IMR-90 (cell line): ENCODE results near the gene WFDC13. TPM values are rescaled to one million over a fixed set of nuclear protein-coding genes. Genes with fewer than 3 reads are reported as not detected.
A peak's percentile ranks its signal among the peaks of the same experiment; 100 is the strongest.

Experiments
- ATAC-seq: fragments of 200-7000 bp; cut with Tn5 transposase; 2 replicates; pipeline ENCODE4 v1.9.1; 2020; ENCODE audit warnings: low read depth, mild to moderate bottlenecking, moderate library complexity
- BruUV-seq: library from RNA; stranded (reverse); fragments of 400-500 nt; replicated peaks from 2 replicates; lab custom pipeline; 2021; lab: Mats Ljungman, UMichigan
- CTCF ChIA-PET: fragments of 300-600 bp; formaldehyde crosslinking; extraction: SDS; loops from one replicate; lab custom pipeline; 2021; ENCODE audit warnings: antibody characterized with exemption; lab: Yijun Ruan, JAX
- POLR2A ChIA-PET: fragments of 300-600 bp; sonication (Branson Sonifier 250); formaldehyde crosslinking; loops from one replicate; lab custom pipeline; 2022; ENCODE audit warnings: antibody characterized with exemption; ENCODE audit not compliant: unreplicated experiment; lab: Charles Lee
- DNase-seq: peaks from one replicate; pipeline ENCODE4 v3.0.0; 2013
- H2AFZ ChIP-seq: replicated peaks from 2 replicates; pipeline ENCODE3; 2013; ENCODE audit warnings: low read length, mild to moderate bottlenecking; ENCODE audit not compliant: poor library complexity
- H2AK5ac ChIP-seq: 2 replicates; pipeline ENCODE4 v1.6.1; 2013; ENCODE audit warnings: low read depth, low read length, inconsistent platforms
- H2AK9ac ChIP-seq: replicated peaks from 2 replicates; pipeline ENCODE3; 2013; ENCODE audit warnings: mild to moderate bottlenecking, low read depth, low read length, moderate library complexity; ENCODE audit not compliant: poor library complexity
- H2BK120ac ChIP-seq: 2 replicates; pipeline ENCODE4 v1.6.1; 2013; ENCODE audit warnings: low read depth, low read length, inconsistent platforms
- H2BK15ac ChIP-seq: 3 replicates; pipeline ENCODE4 v1.6.1; 2013; ENCODE audit warnings: low read depth, low read length, inconsistent platforms
- H2BK20ac ChIP-seq: 2 replicates; pipeline ENCODE4 v1.6.1; 2013; ENCODE audit warnings: low read depth, mild to moderate bottlenecking, inconsistent platforms, low read length, moderate library complexity
- H2BK5ac ChIP-seq: 2 replicates; pipeline ENCODE4 v1.6.1; 2013; ENCODE audit warnings: mild to moderate bottlenecking, low read depth, low read length, inconsistent platforms; ENCODE audit not compliant: poor library complexity, severe bottlenecking
- H3K14ac ChIP-seq: replicated peaks from 2 replicates; pipeline ENCODE4 v1.6.1; 2013; ENCODE audit warnings: low read depth, low read length, inconsistent platforms
- H3K18ac ChIP-seq: 2 replicates; pipeline ENCODE4 v1.6.1; 2013; ENCODE audit warnings: low read depth, low read length, control low read depth
- H3K23ac ChIP-seq: 2 replicates; pipeline ENCODE4 v1.6.1; 2013; ENCODE audit warnings: low read depth, low read length, inconsistent platforms
- H3K27ac ChIP-seq: 2 replicates; pipeline ENCODE4 v1.5.1; 2013; ENCODE audit warnings: mild to moderate bottlenecking, control low read depth, low read length; ENCODE audit not compliant: insufficient read depth
- H3K27me3 ChIP-seq: 2 replicates; pipeline ENCODE4 v1.6.1; 2013; ENCODE audit warnings: low read length; ENCODE audit not compliant: control insufficient read depth, insufficient read depth
- H3K36me3 ChIP-seq: 2 replicates; pipeline ENCODE4 v1.6.1; 2013; ENCODE audit warnings: low read length, mixed read lengths; ENCODE audit not compliant: control insufficient read depth, insufficient read depth
- H3K4ac ChIP-seq: 2 replicates; pipeline ENCODE4 v1.6.1; 2013; ENCODE audit warnings: low read depth, low read length, inconsistent platforms
- H3K4me1 ChIP-seq: 2 replicates; pipeline ENCODE4 v1.6.1; 2013; ENCODE audit warnings: low read length, mixed read lengths; ENCODE audit not compliant: control insufficient read depth, insufficient read depth
- H3K4me2 ChIP-seq: 2 replicates; pipeline ENCODE4 v1.6.1; 2013; ENCODE audit warnings: low read depth, mild to moderate bottlenecking, control low read depth, low read length, moderate library complexity
- H3K4me3 ChIP-seq: 2 replicates; pipeline ENCODE4 v1.5.1; 2013; ENCODE audit warnings: low read depth, mild to moderate bottlenecking, control low read depth, low read length, moderate library complexity; ENCODE audit not compliant: insufficient read depth
- H3K56ac ChIP-seq: 2 replicates; pipeline ENCODE4 v1.6.1; 2013; ENCODE audit warnings: low read length, inconsistent platforms; ENCODE audit not compliant: insufficient read depth; ENCODE audit errors: extremely low read depth
- H3K79me1 ChIP-seq, 2 experiments: 2 replicates each; pipeline ENCODE4 v1.6.1; 2013; ENCODE audit warnings: low read length in 2 of 2, inconsistent platforms in 1 of 2, low read depth in 1 of 2
- H3K9ac ChIP-seq: 2 replicates; pipeline ENCODE4 v1.6.1; 2013; ENCODE audit warnings: low read depth, low read length, control low read depth
- H3K9me1 ChIP-seq: 2 replicates; pipeline ENCODE4 v1.6.1; 2013; ENCODE audit warnings: low read length, inconsistent platforms; ENCODE audit not compliant: insufficient read depth
- H3K9me3 ChIP-seq: 2 replicates; pipeline ENCODE4 v1.6.1; 2013; ENCODE audit warnings: low read length; ENCODE audit not compliant: control insufficient read depth, insufficient read depth
- H4K20me1 ChIP-seq: 2 replicates; pipeline ENCODE4 v1.6.1; 2013; ENCODE audit warnings: low read length, inconsistent platforms; ENCODE audit not compliant: insufficient read depth
- H4K5ac ChIP-seq: 2 replicates; pipeline ENCODE4 v1.6.1; 2013; ENCODE audit warnings: mild to moderate bottlenecking, low read depth, low read length, control low read depth
- H4K8ac ChIP-seq, 2 experiments: 2 replicates each; pipeline ENCODE4 v1.6.1; 2013; ENCODE audit warnings: low read depth in 2 of 2, low read length in 2 of 2, control low read depth in 1 of 2, inconsistent platforms in 1 of 2
- H4K91ac ChIP-seq: 2 replicates; pipeline ENCODE4 v1.6.1; 2013; ENCODE audit warnings: low read depth, low read length, inconsistent platforms; ENCODE audit not compliant: insufficient read depth
- BHLHE40 ChIP-seq: fragments of 150-350 bp; IDR thresholded peaks from 2 replicates; pipeline ENCODE4 v1.6.1; 2016; ENCODE audit warnings: mild to moderate bottlenecking, low read depth, low read length
- CEBPB ChIP-seq: IDR thresholded peaks from 2 replicates; pipeline ENCODE4 v1.6.1; 2012; ENCODE audit warnings: low read depth, low read length, improper control_type of control experiment
- FOS ChIP-seq: fragments of 150-350 bp; IDR thresholded peaks from 2 replicates; pipeline ENCODE4 v1.6.1; 2016; ENCODE audit warnings: low read depth, low read length
- POLR2A ChIP-seq: IDR thresholded peaks from 2 replicates; pipeline ENCODE4 v1.6.1; 2012; ENCODE audit warnings: mild to moderate bottlenecking, low read depth, low read length
- RFX5 ChIP-seq: IDR thresholded peaks from 2 replicates; pipeline ENCODE4 v1.8.0; 2012; ENCODE audit warnings: low read depth, mild to moderate bottlenecking, low read length, moderate library complexity
- SMC3 ChIP-seq: fragments of 150-350 bp; IDR thresholded peaks from 2 replicates; pipeline ENCODE4 v1.6.1; 2016; ENCODE audit warnings: low read depth, mild to moderate bottlenecking, antibody characterized with exemption, low read length, moderate library complexity
- WGBS, 2 experiments: methylation state at CpG; one replicate each; pipeline versions ENCODE4 v1.1.5 to v1.1.7; 2013; ENCODE audit warnings: missing lambda C conversion rate in 2 of 2; ENCODE audit not compliant: insufficient read length in 1 of 2; ENCODE audit errors: extremely low coverage in 2 of 2; 5-methylcytosine and 5-hydroxymethylcytosine counted together
- dilution Hi-C: fragments of 300-500 bp; cut with HindIII; formaldehyde crosslinking; loops from one replicate; pipeline ENCODE4 v1.14.3; 2018; ENCODE audit warnings: low sequenced_read_pairs; ENCODE audit not compliant: unreplicated experiment
- in situ Hi-C: fragments of 300-500 bp; cut with MboI; formaldehyde crosslinking; loops from 3 replicates; pipeline ENCODE4 v1.14.3; 2019; ENCODE audit warnings: low sequenced_read_pairs, inconsistent platforms, mixed read lengths
- intact Hi-C: fragments of 100-400 bp; cut with micrococcal nuclease; formaldehyde crosslinking; loops from 2 replicates; pipeline ENCODE4 v1.10.0; 2022
- polyA plus RNA-seq, 3 experiments: library from polyadenylated mRNA; depleted of rRNA; stranded (reverse); fragments of >200 nt; gene quantifications; 2 replicates each; pipeline ENCODE4 v1.2.3, GENCODE V29; 2012; ENCODE audit warnings: low replicate concordance in 1 of 3
- total RNA-seq: library from RNA; depleted of rRNA; stranded (reverse); fragments of >200 nt; gene quantifications from 2 replicates; pipeline ENCODE4 v1.2.3, GENCODE V29; 2012
- TF ChIP-seq, protein P1 (sequence below): fragments of 150-350 bp; IDR thresholded peaks from 2 replicates; pipeline ENCODE4 v1.6.1; 2016; ENCODE audit warnings: low read depth, mild to moderate bottlenecking, low read length, moderate library complexity, borderline replicate concordance
- TF ChIP-seq, protein P2 (sequence below): fragments of 150-350 bp; IDR thresholded peaks from 2 replicates; pipeline ENCODE4 v1.6.1; 2017; ENCODE audit warnings: mild to moderate bottlenecking, antibody characterized with exemption, low read length, low read depth
- TF ChIP-seq, protein P3 (sequence below): conservative IDR thresholded peaks from 2 replicates; pipeline ENCODE4 v1.5.1; 2012; ENCODE audit warnings: mild to moderate bottlenecking, low read depth, low read length, improper control_type of control experiment

Gene WFDC13
- total and polyA plus RNA-seq, 2 of the 4 experiments (the other 2 are of a cell fraction): not detected

DNA sequence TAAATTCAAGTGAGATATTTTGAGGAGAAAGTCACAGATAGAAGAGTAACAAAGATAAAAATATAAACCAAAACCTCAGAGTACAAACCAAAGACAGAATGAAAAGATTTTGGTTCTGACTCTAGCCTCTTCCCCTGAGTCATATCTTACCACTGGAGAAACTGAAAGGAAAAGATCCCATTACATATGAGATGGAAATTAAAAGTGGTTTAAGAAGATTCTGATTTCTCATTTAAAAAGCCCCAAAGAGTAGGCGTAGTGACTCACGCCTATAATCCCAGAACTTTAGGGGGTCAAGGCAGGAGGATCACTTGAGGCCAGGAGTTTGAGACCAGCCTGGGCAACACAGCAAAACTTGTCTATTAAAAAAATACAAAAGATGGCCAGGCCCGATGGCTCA, 50.9 kb downstream of the WFDC13 start:
- no peaks in the 10 kb centered on the region for H4K20me1 ChIP-seq
- H3K4me2 ChIP-seq: no peak overlapping the region
- no peak overlapping the region for H2BK15ac ChIP-seq
- H3K23ac ChIP-seq: no peak overlapping the region
- H3K4me1 ChIP-seq: no peaks in the 10 kb centered on the region
- no peaks in the 10 kb centered on the region for H3K79me1 ChIP-seq
- no peaks in the 10 kb centered on the region for H3K9me3 ChIP-seq
- dilution Hi-C loops: no loop called here
- intact Hi-C loops: no loop called here
- H3K9me1 ChIP-seq: no peaks in the 10 kb centered on the region
- H4K8ac ChIP-seq: no peak overlapping the region
- peaks cover 5% of the 10 kb centered on the region; the same call in 1 of the 2 replicates for H3K27me3 ChIP-seq
- H3K18ac ChIP-seq: no peak overlapping the region
- no peak overlapping the region for H3K27ac ChIP-seq
- H2BK5ac ChIP-seq: no peak overlapping the region
- CTCF ChIA-PET: no interaction called here
- DNase-seq: peak; percentile 6
- BruUV-seq: no TSS peak
- H3K14ac ChIP-seq: no peak overlapping the region
- in situ Hi-C loops: loop anchor here (25.0 kb wide), 1 partner anchor 215 kb away; the partner anchor contains the start of genes EPPIN and WFDC6
- no peak overlapping the region for H2AK9ac ChIP-seq
- TF ChIP-seq POLR2A (no peak), RFX5 (no peak), FOS (no peak), SMC3 (no peak), CEBPB (no peak), BHLHE40 (no peak)
- TF ChIP-seq, protein P1, sequence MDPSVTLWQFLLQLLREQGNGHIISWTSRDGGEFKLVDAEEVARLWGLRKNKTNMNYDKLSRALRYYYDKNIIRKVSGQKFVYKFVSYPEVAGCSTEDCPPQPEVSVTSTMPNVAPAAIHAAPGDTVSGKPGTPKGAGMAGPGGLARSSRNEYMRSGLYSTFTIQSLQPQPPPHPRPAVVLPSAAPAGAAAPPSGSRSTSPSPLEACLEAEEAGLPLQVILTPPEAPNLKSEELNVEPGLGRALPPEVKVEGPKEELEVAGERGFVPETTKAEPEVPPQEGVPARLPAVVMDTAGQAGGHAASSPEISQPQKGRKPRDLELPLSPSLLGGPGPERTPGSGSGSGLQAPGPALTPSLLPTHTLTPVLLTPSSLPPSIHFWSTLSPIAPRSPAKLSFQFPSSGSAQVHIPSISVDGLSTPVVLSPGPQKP: no peak
- TF ChIP-seq, protein P2, sequence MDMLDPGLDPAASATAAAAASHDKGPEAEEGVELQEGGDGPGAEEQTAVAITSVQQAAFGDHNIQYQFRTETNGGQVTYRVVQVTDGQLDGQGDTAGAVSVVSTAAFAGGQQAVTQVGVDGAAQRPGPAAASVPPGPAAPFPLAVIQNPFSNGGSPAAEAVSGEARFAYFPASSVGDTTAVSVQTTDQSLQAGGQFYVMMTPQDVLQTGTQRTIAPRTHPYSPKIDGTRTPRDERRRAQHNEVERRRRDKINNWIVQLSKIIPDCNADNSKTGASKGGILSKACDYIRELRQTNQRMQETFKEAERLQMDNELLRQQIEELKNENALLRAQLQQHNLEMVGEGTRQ: no peak
- TF ChIP-seq, protein P3, sequence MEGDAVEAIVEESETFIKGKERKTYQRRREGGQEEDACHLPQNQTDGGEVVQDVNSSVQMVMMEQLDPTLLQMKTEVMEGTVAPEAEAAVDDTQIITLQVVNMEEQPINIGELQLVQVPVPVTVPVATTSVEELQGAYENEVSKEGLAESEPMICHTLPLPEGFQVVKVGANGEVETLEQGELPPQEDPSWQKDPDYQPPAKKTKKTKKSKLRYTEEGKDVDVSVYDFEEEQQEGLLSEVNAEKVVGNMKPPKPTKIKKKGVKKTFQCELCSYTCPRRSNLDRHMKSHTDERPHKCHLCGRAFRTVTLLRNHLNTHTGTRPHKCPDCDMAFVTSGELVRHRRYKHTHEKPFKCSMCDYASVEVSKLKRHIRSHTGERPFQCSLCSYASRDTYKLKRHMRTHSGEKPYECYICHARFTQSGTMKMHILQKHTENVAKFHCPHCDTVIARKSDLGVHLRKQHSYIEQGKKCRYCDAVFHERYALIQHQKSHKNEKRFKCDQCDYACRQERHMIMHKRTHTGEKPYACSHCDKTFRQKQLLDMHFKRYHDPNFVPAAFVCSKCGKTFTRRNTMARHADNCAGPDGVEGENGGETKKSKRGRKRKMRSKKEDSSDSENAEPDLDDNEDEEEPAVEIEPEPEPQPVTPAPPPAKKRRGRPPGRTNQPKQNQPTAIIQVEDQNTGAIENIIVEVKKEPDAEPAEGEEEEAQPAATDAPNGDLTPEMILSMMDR: no peak
- H2AK5ac ChIP-seq: no peak overlapping the region
- H2BK120ac ChIP-seq: no peak overlapping the region
- no peak overlapping the region for H2AFZ ChIP-seq
- H3K56ac ChIP-seq: no peak overlapping the region
- no peak overlapping the region for H3K4ac ChIP-seq
- no peak for ATAC-seq
- H3K4me3 ChIP-seq: no peak overlapping the region
- no CpG with 5 or more reads among the region's 3 CpGs for WGBS, 2 experiments
- no peak overlapping the region for H3K9ac ChIP-seq
- POLR2A ChIA-PET: no interaction called here
- no peak overlapping the region for H2BK20ac ChIP-seq
- H3K36me3 ChIP-seq: no peaks in the 10 kb centered on the region
- no peak overlapping the region for H4K5ac ChIP-seq
- H4K91ac ChIP-seq: no peak overlapping the region
